Measurements from ENCODE around the gene DOCK8. TPM values are rescaled to one million over a fixed set of nuclear protein-coding genes. Genes with fewer than 3 reads are reported as not detected.

The DOCK8 gene
- total RNA-seq, 4 donors from 2014 or later: 9.0 to 17.9 (median 13.6) TPM

- H3K4me3 ChIP-seq: no peak overlapping the region
- H3K4me1 ChIP-seq: peaks cover 0 to 26% (median 3%) of the 10 kb centered on the region in 4 donors
- 55 to 95% methylated on average over 3 of the region's 3 CpGs for WGBS, 2 donors
- H3K27ac ChIP-seq: peak overlapping the region in 2 of 4 donors; percentile 73 to 75
- TF ChIP-seq, protein P1, sequence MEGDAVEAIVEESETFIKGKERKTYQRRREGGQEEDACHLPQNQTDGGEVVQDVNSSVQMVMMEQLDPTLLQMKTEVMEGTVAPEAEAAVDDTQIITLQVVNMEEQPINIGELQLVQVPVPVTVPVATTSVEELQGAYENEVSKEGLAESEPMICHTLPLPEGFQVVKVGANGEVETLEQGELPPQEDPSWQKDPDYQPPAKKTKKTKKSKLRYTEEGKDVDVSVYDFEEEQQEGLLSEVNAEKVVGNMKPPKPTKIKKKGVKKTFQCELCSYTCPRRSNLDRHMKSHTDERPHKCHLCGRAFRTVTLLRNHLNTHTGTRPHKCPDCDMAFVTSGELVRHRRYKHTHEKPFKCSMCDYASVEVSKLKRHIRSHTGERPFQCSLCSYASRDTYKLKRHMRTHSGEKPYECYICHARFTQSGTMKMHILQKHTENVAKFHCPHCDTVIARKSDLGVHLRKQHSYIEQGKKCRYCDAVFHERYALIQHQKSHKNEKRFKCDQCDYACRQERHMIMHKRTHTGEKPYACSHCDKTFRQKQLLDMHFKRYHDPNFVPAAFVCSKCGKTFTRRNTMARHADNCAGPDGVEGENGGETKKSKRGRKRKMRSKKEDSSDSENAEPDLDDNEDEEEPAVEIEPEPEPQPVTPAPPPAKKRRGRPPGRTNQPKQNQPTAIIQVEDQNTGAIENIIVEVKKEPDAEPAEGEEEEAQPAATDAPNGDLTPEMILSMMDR (IDR thresholded peaks at IDR 0.05): no peak
- TF ChIP-seq EP300 (IDR thresholded peaks at IDR 0.05) (no peak), POLR2A (IDR thresholded peaks at IDR 0.05) (no peak)
- no peaks in the 10 kb centered on the region for H3K36me3 ChIP-seq
- no peaks in the 10 kb centered on the region for H3K9me3 ChIP-seq
- no peaks in the 10 kb centered on the region for H3K27me3 ChIP-seq
- DNase-seq (ENCODE audit: low spot score in 2 of 2): no peak
These were observed 221.8 kb downstream of the DOCK8 start for GRCh38 chr9:436482-436881.

GRCh38 chr9:437066-437465, 222.4 kb downstream of the DOCK8 start:
- H3K36me3 ChIP-seq: peaks cover 0 to under 1% (median 0%) of the 10 kb centered on the region in 3 donors
- H3K27me3 ChIP-seq: no peaks in the 10 kb centered on the region
- WGBS, 2 donors: 69 to 82% methylated on average over 1 of the region's 1 CpG
- peak overlapping the region in 3 of 4 donors; percentile 44 to 75 (median 73) for H3K27ac ChIP-seq
- no peak overlapping the region for H3K4me3 ChIP-seq
- no peak for DNase-seq (ENCODE audit: low spot score in 2 of 2)
- no peaks in the 10 kb centered on the region for H3K9me3 ChIP-seq
- H3K4me1 ChIP-seq: peaks cover 0 to 26% (median 3%) of the 10 kb centered on the region in 4 donors
- TF ChIP-seq, protein P1 (IDR thresholded peaks at IDR 0.05): no peak
- TF ChIP-seq EP300 (IDR thresholded peaks at IDR 0.05): no peak
- TF ChIP-seq POLR2A (IDR thresholded peaks at IDR 0.05): no peak

GRCh38 chr9:437574-438001, 222.9 kb downstream of the DOCK8 start:
- TF ChIP-seq, protein P1 (IDR thresholded peaks at IDR 0.05): no peak
- TF ChIP-seq EP300 (IDR thresholded peaks at IDR 0.05): peak in 1 of 2 donors; percentile 63
- WGBS, 2 donors: 32 to 37% methylated on average over 1 of the region's 1 CpG
- H3K36me3 ChIP-seq: peaks cover 0 to 4% (median 0%) of the 10 kb centered on the region in 3 donors
- DNase-seq (ENCODE audit: low spot score in 2 of 2): no peak
- no peaks in the 10 kb centered on the region for H3K9me3 ChIP-seq
- peaks cover 0 to 26% (median 3%) of the 10 kb centered on the region in 4 donors for H3K4me1 ChIP-seq
- H3K27me3 ChIP-seq: no peaks in the 10 kb centered on the region
- peak overlapping the region in 3 of 4 donors; percentile 44 to 75 (median 73) for H3K27ac ChIP-seq
- no peak overlapping the region for H3K4me3 ChIP-seq

DNA sequence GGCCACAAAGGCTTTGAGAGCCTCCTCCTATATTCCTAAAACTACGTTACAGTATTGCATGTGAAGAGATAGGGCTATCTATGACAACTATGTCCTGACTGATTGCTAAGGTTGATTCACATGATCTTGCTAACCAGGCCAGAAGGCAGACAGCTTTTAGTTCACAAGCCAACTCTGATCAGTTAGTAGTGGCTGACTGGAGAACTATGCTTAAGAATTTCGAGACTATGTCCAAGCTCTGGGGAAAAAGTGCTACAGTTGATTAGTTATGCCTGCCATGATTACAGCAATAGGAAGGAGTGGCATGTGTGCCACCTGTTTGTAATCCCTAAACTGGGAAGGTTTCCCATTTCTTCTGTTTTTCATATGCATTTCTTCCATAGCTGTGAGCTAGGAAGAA, 223.4 kb downstream of the DOCK8 start:
- Histone ChIP-seq H3K27me3 (no peaks in the 10 kb centered on the region), H3K9me3 (no peaks in the 10 kb centered on the region), H3K36me3 (peaks cover 0 to 4% (median 0%) of the 10 kb centered on the region in 3 donors), H3K4me3 (no peak overlapping the region), H3K27ac (peak overlapping the region in 3 of 4 donors; percentile 18 to 73 (median 54)), H3K4me1 (peaks cover 0 to 26% (median 3%) of the 10 kb centered on the region in 4 donors)
- TF ChIP-seq, protein P1 (IDR thresholded peaks at IDR 0.05): no peak
- no peak for TF ChIP-seq EP300 (IDR thresholded peaks at IDR 0.05)
- DNase-seq (ENCODE audit: low spot score in 2 of 2): no peak
- 39 to 79% methylated on average over 2 of the region's 2 CpGs for WGBS, 2 donors

GRCh38 chr9:438961-439768, 224.5 kb downstream of the DOCK8 start:
- TF ChIP-seq POLR2A (IDR thresholded peaks at IDR 0.05) (no peak), EP300 (IDR thresholded peaks at IDR 0.05) (peak in 1 of 2 donors; percentile 58)
- Histone ChIP-seq H3K4me1 (peaks cover 0 to 26% (median 3%) of the 10 kb centered on the region in 4 donors), H3K27me3 (no peaks in the 10 kb centered on the region), H3K27ac (peak overlapping the region in 3 of 4 donors; percentile 47 to 79 (median 73)), H3K4me3 (no peak overlapping the region), H3K9me3 (no peaks in the 10 kb centered on the region), H3K36me3 (peaks cover 0 to 4% (median 0%) of the 10 kb centered on the region in 3 donors)
- WGBS, 2 donors: 73 to 88% methylated on average over 13 to 20 of the region's 20 CpGs
- peak; percentile 18 to 57 for DNase-seq (ENCODE audit: low spot score in 2 of 2)
